ENCODE results near the gene COL23A1.

- TF ChIP-seq CTCF (IDR thresholded peaks at IDR 0.05) (no peak), POLR2A (IDR thresholded peaks at IDR 0.05) (no peak), EP300 (IDR thresholded peaks at IDR 0.05) (no peak)
These were observed 354.1 kb downstream of the COL23A1 start for GRCh38 chr5:178236126-178236525.

All from tibial nerve (tissue), 4 donors.